WTC11 (cell line): Measurements from ENCODE around the gene GORAB. TPM values are rescaled to one million over a fixed set of nuclear protein-coding genes. Genes with fewer than 3 reads are reported as not detected.

Source experiments
- ATAC-seq: fragments of 200-7000 bp; cut with Tn5 transposase; 2 replicates; pipeline ENCODE4 v1.10.0; 2021; ENCODE audit warnings: mild to moderate bottlenecking, moderate library complexity
- CTCF ChIA-PET: fragments of 300-600 bp; sonication (Branson Sonifier 250); formaldehyde crosslinking; loops from one replicate; lab custom pipeline; 2021; ENCODE audit warnings: antibody characterized with exemption; lab: Charles Lee
- POLR2A ChIA-PET: fragments of 350-600 bp; sonication (Branson Sonifier 250); formaldehyde crosslinking; loops from one replicate; lab custom pipeline; 2021; ENCODE audit warnings: antibody characterized with exemption; lab: Charles Lee
- DNase-seq: peaks from one replicate; pipeline ENCODE4 v3.0.0; 2021; ENCODE audit warnings: low spot score
- H3K27ac Mint-ChIP-seq: 2 replicates; pipeline ENCODE4 v1.8.0; 2021; ENCODE audit warnings: mixed read lengths
- H3K27me3 Mint-ChIP-seq: 2 replicates; pipeline ENCODE4 v1.8.0; 2021; ENCODE audit warnings: low read depth, mild to moderate bottlenecking, moderate library complexity, mixed read lengths
- H3K36me3 Mint-ChIP-seq: 2 replicates; pipeline ENCODE4 v1.8.0; 2021; ENCODE audit warnings: mixed read lengths
- H3K4me1 Mint-ChIP-seq: 2 replicates; pipeline ENCODE4 v1.8.0; 2022; ENCODE audit warnings: mixed read lengths
- H3K4me3 Mint-ChIP-seq: 2 replicates; pipeline ENCODE4 v1.8.0; 2021; ENCODE audit warnings: mild to moderate bottlenecking, moderate library complexity, mixed read lengths
- H3K9me3 Mint-ChIP-seq: 2 replicates; pipeline ENCODE4 v1.8.0; 2021; ENCODE audit warnings: mixed read lengths
- AFF4 ChIP-seq: sonication (generic); formaldehyde crosslinking; IDR thresholded peaks from 2 replicates; pipeline ENCODE4 v1.8.1; 2023; ENCODE audit warnings: mild to moderate bottlenecking, missing genetic modification reagents, borderline replicate concordance
- ATF1 ChIP-seq: sonication (generic); formaldehyde crosslinking; IDR thresholded peaks from 2 replicates; pipeline ENCODE4 v1.8.1; 2023; ENCODE audit warnings: mild to moderate bottlenecking, moderate library complexity, missing genetic modification reagents
- CBFB ChIP-seq: sonication (generic); formaldehyde crosslinking; IDR thresholded peaks from 2 replicates; pipeline ENCODE4 v1.8.1; 2022; ENCODE audit warnings: mild to moderate bottlenecking, low read depth, missing genetic modification reagents
- ERG ChIP-seq: fragments of 250-450 bp; sonication (Bioruptor Pico); IDR thresholded peaks from 2 replicates; pipeline ENCODE4 v1.8.0; 2021; ENCODE audit warnings: mild to moderate bottlenecking
- FOXK1 ChIP-seq: sonication (generic); formaldehyde crosslinking; IDR thresholded peaks from 2 replicates; pipeline ENCODE4 v1.8.0; 2022; ENCODE audit warnings: mild to moderate bottlenecking, moderate library complexity, missing genetic modification reagents
- FOXP4 ChIP-seq: sonication (generic); formaldehyde crosslinking; IDR thresholded peaks from 2 replicates; pipeline ENCODE4 v1.8.0; 2022; ENCODE audit warnings: mild to moderate bottlenecking, missing genetic modification reagents
- GTF2I ChIP-seq: fragments of 250-450 bp; sonication (Bioruptor Pico); conservative IDR thresholded peaks from 2 replicates; pipeline ENCODE4 v1.4.0; 2021; ENCODE audit warnings: mild to moderate bottlenecking
- KAT7 ChIP-seq: sonication (generic); formaldehyde crosslinking; IDR thresholded peaks from 2 replicates; pipeline ENCODE4 v1.8.1; 2023; ENCODE audit warnings: missing genetic modification reagents, mild to moderate bottlenecking, borderline replicate concordance
- NFATC4 ChIP-seq: fragments of 250-450 bp; sonication (Bioruptor Pico); IDR thresholded peaks from 2 replicates; pipeline ENCODE4 v1.9.0; 2021; ENCODE audit warnings: mild to moderate bottlenecking
- NFYB ChIP-seq: sonication (generic); formaldehyde crosslinking; conservative IDR thresholded peaks from 2 replicates; pipeline ENCODE4 v1.8.0; 2022; ENCODE audit warnings: low read depth, missing genetic modification reagents
- RORB ChIP-seq: fragments of 250-450 bp; sonication (Bioruptor Pico); IDR thresholded peaks from 2 replicates; pipeline ENCODE4 v1.9.0; 2021; ENCODE audit warnings: mild to moderate bottlenecking
- SOX15 ChIP-seq: fragments of 250-450 bp; sonication (Bioruptor Pico); IDR thresholded peaks from 2 replicates; pipeline ENCODE4 v1.9.0; 2021; ENCODE audit warnings: mild to moderate bottlenecking
- STAT6 ChIP-seq: sonication (generic); formaldehyde crosslinking; conservative IDR thresholded peaks from 2 replicates; pipeline ENCODE4 v1.8.1; 2023; ENCODE audit warnings: mild to moderate bottlenecking, low read depth, missing genetic modification reagents, moderate library complexity
- TCF7 ChIP-seq: sonication (generic); formaldehyde crosslinking; IDR thresholded peaks from 2 replicates; pipeline ENCODE4 v1.8.0; 2022; ENCODE audit warnings: mild to moderate bottlenecking, low read depth, missing genetic modification reagents, moderate library complexity
- ZNF138 ChIP-seq: sonication (generic); formaldehyde crosslinking; conservative IDR thresholded peaks from 2 replicates; pipeline ENCODE4 v1.8.1; 2022; ENCODE audit warnings: mild to moderate bottlenecking, moderate library complexity, missing genetic modification reagents
- ZNF232 ChIP-seq: sonication (generic); formaldehyde crosslinking; IDR thresholded peaks from 2 replicates; pipeline ENCODE4 v1.8.0; 2022; ENCODE audit warnings: mild to moderate bottlenecking, missing genetic modification reagents
- ZNF423 ChIP-seq: fragments of 250-450 bp; sonication (Bioruptor Pico); IDR thresholded peaks from 2 replicates; pipeline ENCODE4 v2.1.2; 2022; ENCODE audit warnings: mild to moderate bottlenecking, moderate library complexity
- total RNA-seq: library from RNA; stranded (reverse); gene quantifications from 3 replicates; pipeline ENCODE4 v1.2.3, GENCODE V29; 2021
- TF ChIP-seq, protein P1 (sequence below): fragments of 250-450 bp; sonication (Bioruptor Pico); IDR thresholded peaks from 2 replicates; pipeline ENCODE4 v1.9.0; 2021; ENCODE audit warnings: mild to moderate bottlenecking

Gene GORAB
- total RNA-seq, 1 experiment from 2014 or later = 9.1 TPM

DNA sequence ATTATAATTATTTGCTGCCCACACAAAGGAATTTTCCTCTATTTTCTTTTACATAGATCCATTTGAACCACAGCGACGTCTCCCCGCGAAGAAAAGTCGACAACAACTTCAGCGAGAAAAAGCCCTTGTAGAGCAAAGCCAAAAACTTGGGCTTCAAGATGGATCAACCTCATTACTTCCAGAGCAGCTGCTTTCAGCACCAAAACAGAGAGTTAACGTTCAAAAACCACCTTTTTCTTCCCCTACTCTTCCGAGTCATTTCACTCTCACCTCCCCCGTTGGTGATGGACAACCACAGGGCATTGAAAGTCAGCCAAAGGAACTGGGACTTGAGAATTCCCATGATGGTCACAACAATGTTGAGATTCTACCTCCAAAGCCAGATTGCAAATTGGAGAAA lies 7.2 kb downstream of the GORAB start (continued):
- TF ChIP-seq ERG (CRISPR knock-in tag) (no peak), ZNF138 (CRISPR knock-in tag) (no peak), SOX15 (no peak), CBFB (no peak), NFYB (CRISPR knock-in tag) (no peak), FOXK1 (no peak)

- H3K27ac Mint-ChIP-seq = no peak overlapping the region
- CTCF ChIA-PET = no interaction called here
- no peak for ATAC-seq
- H3K9me3 Mint-ChIP-seq = peaks cover 6% of the 10 kb centered on the region; the same call in 1 of the 2 replicates
- H3K4me3 Mint-ChIP-seq = no peak overlapping the region
- no peaks in the 10 kb centered on the region for H3K4me1 Mint-ChIP-seq
- no peaks in the 10 kb centered on the region for H3K27me3 Mint-ChIP-seq
- no peak for DNase-seq
- no peak for TF ChIP-seq ATF1 (CRISPR knock-in tag)
- no peak for TF ChIP-seq CBFB
- TF ChIP-seq ZNF232 (CRISPR knock-in tag) = no peak
- TF ChIP-seq, protein P1, sequence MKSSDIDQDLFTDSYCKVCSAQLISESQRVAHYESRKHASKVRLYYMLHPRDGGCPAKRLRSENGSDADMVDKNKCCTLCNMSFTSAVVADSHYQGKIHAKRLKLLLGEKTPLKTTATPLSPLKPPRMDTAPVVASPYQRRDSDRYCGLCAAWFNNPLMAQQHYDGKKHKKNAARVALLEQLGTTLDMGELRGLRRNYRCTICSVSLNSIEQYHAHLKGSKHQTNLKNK (CRISPR knock-in tag) = no peak
- TF ChIP-seq RORB (CRISPR knock-in tag) = no peak
- TF ChIP-seq TCF7 (CRISPR knock-in tag) = no peak
- no peak for TF ChIP-seq NFATC4 (CRISPR knock-in tag)
- TF ChIP-seq FOXP4 (CRISPR knock-in tag) = no peak
- TF ChIP-seq GTF2I (CRISPR knock-in tag) = no peak
- no peak for TF ChIP-seq KAT7 (CRISPR knock-in tag)
- TF ChIP-seq STAT6 (CRISPR knock-in tag) = no peak
- TF ChIP-seq ZNF423 (CRISPR knock-in tag) = no peak
- TF ChIP-seq AFF4 = no peak
- TF ChIP-seq, all 79 proteins: peak for 0
- peaks cover 79% of the 10 kb centered on the region for H3K36me3 Mint-ChIP-seq
- POLR2A ChIA-PET = no interaction called here
Observed at GRCh38 chr1:170544624-170545023, 12.7 kb downstream of the GORAB start.
